SK-N-SH (cell line): Measurements from ENCODE around the gene CHKB.

Experiments
- ELF1 ChIP-seq: IDR thresholded peaks from 2 replicates; pipeline ENCODE4 v1.4.0; 2012
- EP300 ChIP-seq, 2 experiments: IDR thresholded peaks; 2 replicates each; pipeline versions ENCODE4 v1.4.0 to v1.6.1; 2012; ENCODE audit warnings: borderline replicate concordance in 1 of 2, low read depth in 1 of 2, low read length in 1 of 2
- EZH2phosphoT487 ChIP-seq: fragments of 200-600 bp; sonication (generic); IDR thresholded peaks from 2 replicates; pipeline ENCODE4 v1.6.1; 2017; ENCODE audit warnings: low read depth, mixed run types, mild to moderate bottlenecking, antibody characterized with exemption, moderate library complexity, borderline replicate concordance
- FOXM1 ChIP-seq: IDR thresholded peaks from 2 replicates; pipeline ENCODE4 v1.4.0; 2012; ENCODE audit warnings: low read depth, mild to moderate bottlenecking
- JUND ChIP-seq: IDR thresholded peaks from 2 replicates; pipeline ENCODE4 v1.4.0; 2012
- MXI1 ChIP-seq: IDR thresholded peaks from 2 replicates; pipeline ENCODE4 v1.6.1; 2012; ENCODE audit warnings: mild to moderate bottlenecking, low read depth, low read length, improper control_type of control experiment
- NFIC ChIP-seq: IDR thresholded peaks from 2 replicates; pipeline ENCODE4 v1.4.0; 2012; ENCODE audit warnings: borderline replicate concordance
- NRF1 ChIP-seq: IDR thresholded peaks from 2 replicates; pipeline ENCODE4 v1.6.1; 2012; ENCODE audit warnings: low read depth, mild to moderate bottlenecking, low read length
- RAD21 ChIP-seq: IDR thresholded peaks from 2 replicates; pipeline ENCODE4 v1.6.1; 2012; ENCODE audit warnings: mild to moderate bottlenecking, low read length
- RXRA ChIP-seq: IDR thresholded peaks from 2 replicates; pipeline ENCODE4 v1.4.0; 2012; ENCODE audit warnings: low read depth, mild to moderate bottlenecking, borderline replicate concordance
- SIN3A ChIP-seq: IDR thresholded peaks from 2 replicates; pipeline ENCODE4 v1.6.1; 2012; ENCODE audit warnings: low read depth, mild to moderate bottlenecking, low read length, moderate library complexity, borderline replicate concordance
- SMC3 ChIP-seq: IDR thresholded peaks from 2 replicates; pipeline ENCODE4 v1.6.1; 2012; ENCODE audit warnings: low read depth, low read length, improper control_type of control experiment
- TAF1 ChIP-seq: IDR thresholded peaks from 2 replicates; pipeline ENCODE4 v1.6.1; 2012; ENCODE audit warnings: low read depth, mild to moderate bottlenecking, low read length, moderate library complexity, borderline replicate concordance
- TF ChIP-seq, protein P1 (sequence below): fragments of 200-600 bp; sonication (generic); IDR thresholded peaks from 2 replicates; pipeline ENCODE4 v1.6.1; 2017; ENCODE audit warnings: antibody characterized with exemption, mild to moderate bottlenecking, moderate library complexity

DNA sequence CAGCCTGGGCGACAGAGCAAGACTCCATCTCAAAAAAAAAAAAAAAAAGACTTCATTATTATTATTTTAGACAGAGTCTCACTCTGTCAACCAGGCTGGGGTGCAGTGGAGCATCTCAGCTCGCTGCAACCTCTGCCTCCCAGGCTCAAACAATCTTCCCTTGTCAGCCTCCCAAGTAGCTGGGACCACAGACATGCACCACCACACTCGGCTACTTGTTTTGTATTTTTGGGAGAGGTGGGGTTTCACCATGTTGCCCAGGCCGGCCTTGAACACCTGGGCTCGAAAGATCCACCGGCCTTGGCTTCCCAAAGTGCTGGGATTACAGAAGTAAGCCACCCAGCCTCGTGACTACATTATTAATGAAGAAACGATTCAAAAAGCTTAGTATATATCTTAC is 47.5 kb downstream of the CHKB start:
- TF ChIP-seq EZH2phosphoT487 (no peak), JUND (no peak), EP300 (IDR thresholded peaks at IDR 0.05; ENCODE audit: borderline replicate concordance in 1 of 2, low read depth in 1 of 2, low read length in 1 of 2) (no peak), SMC3 (no peak), SIN3A (no peak), RAD21 (no peak), NRF1 (no peak), RXRA (no peak), MXI1 (no peak), NFIC (no peak), FOXM1 (no peak), TAF1 (no peak), ELF1 (no peak)
- TF ChIP-seq, protein P1, sequence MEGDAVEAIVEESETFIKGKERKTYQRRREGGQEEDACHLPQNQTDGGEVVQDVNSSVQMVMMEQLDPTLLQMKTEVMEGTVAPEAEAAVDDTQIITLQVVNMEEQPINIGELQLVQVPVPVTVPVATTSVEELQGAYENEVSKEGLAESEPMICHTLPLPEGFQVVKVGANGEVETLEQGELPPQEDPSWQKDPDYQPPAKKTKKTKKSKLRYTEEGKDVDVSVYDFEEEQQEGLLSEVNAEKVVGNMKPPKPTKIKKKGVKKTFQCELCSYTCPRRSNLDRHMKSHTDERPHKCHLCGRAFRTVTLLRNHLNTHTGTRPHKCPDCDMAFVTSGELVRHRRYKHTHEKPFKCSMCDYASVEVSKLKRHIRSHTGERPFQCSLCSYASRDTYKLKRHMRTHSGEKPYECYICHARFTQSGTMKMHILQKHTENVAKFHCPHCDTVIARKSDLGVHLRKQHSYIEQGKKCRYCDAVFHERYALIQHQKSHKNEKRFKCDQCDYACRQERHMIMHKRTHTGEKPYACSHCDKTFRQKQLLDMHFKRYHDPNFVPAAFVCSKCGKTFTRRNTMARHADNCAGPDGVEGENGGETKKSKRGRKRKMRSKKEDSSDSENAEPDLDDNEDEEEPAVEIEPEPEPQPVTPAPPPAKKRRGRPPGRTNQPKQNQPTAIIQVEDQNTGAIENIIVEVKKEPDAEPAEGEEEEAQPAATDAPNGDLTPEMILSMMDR: no peak
